HCT116 (cell line): ENCODE data around the gene TOX3. TPM values are rescaled to one million over a fixed set of nuclear protein-coding genes. Genes with fewer than 3 reads are reported as not detected.

Experiments
- ATAC-seq: fragments of 200-7000 bp; cut with Tn5 transposase; 2 replicates; pipeline ENCODE4 v1.9.1; 2020; ENCODE audit warnings: mild to moderate bottlenecking, moderate library complexity
- BruUV-seq: library from RNA; stranded (reverse); fragments of 400-500 nt; replicated peaks from 2 replicates; lab custom pipeline; 2021; lab: Mats Ljungman, UMichigan
- CTCF ChIA-PET: fragments of 300-600 bp; sonication (Branson Sonifier 250); formaldehyde crosslinking; loops from one replicate; lab custom pipeline; 2021; ENCODE audit warnings: antibody characterized with exemption; lab: Charles Lee
- POLR2A ChIA-PET: fragments of 300-600, 350-600 bp; sonication (Branson Sonifier 250); formaldehyde crosslinking; loops from one replicate; lab custom pipeline; 2021; ENCODE audit warnings: antibody characterized with exemption; lab: Charles Lee
- RAD21 ChIA-PET, 2 experiments: fragments of 300-600 bp; sonication (Branson Sonifier 250); formaldehyde crosslinking; loops; one replicate each; lab custom pipeline; 2023; ENCODE audit warnings: low total read pairs in 2 of 2; ENCODE audit not compliant: uncharacterized antibody in 2 of 2, unreplicated experiment in 2 of 2, low non-redundant PET in 1 of 2; lab: Charles Lee
- DNase-seq: peaks from one replicate; pipeline ENCODE4 v3.0.0-alpha.2; 2010; ENCODE audit warnings: low read depth, low spot score
- H2AFZ ChIP-seq: fragments of 200-600 bp; shearing (Covaris generic), sonication (generic); 2 replicates; pipeline ENCODE4 v1.6.1; 2017; ENCODE audit warnings: low read depth, mixed run types, mixed read lengths, antibody characterized with exemption, low read length; ENCODE audit not compliant: poor library complexity, severe bottlenecking
- H3K27ac ChIP-seq: 2 replicates; pipeline ENCODE4 v1.5.1; 2012; ENCODE audit warnings: low read depth, low read length
- H3K27me3 ChIP-seq: fragments of 200-600 bp; sonication (generic); 2 replicates; pipeline ENCODE4 v1.6.1; 2016; ENCODE audit warnings: mixed run types, low read length, mixed read lengths; ENCODE audit not compliant: insufficient read depth
- H3K36me3 ChIP-seq, 2 experiments: fragments of 200-500 bp in 1 of 2; fragments of 200-600 bp in 1 of 2; sonication (Bioruptor generic) in 1 of 2; sonication (generic) in 1 of 2; 2 replicates each; pipeline versions ENCODE4 v1.5.1 to v1.6.1; 2014 to 2016; ENCODE audit warnings: low read length in 2 of 2, inconsistent platforms in 1 of 2, mixed read lengths in 1 of 2, mixed run types in 1 of 2; ENCODE audit not compliant: insufficient read depth in 2 of 2, control insufficient read depth in 1 of 2
- H3K4me1 ChIP-seq, 2 experiments: fragments of 200-600 bp in 1 of 2; sonication (generic) in 1 of 2; 2 replicates each; pipeline versions ENCODE4 v1.5.1 to v1.6.1; 2012 to 2017; ENCODE audit warnings: low read length in 2 of 2, inconsistent platforms in 1 of 2, mild to moderate bottlenecking in 1 of 2, mixed read lengths in 1 of 2, mixed run types in 1 of 2, moderate library complexity in 1 of 2; ENCODE audit not compliant: insufficient read depth in 2 of 2, control insufficient read depth in 1 of 2
- H3K4me2 ChIP-seq: fragments of 200-600 bp; sonication (generic); 2 replicates; pipeline ENCODE4 v1.6.1; 2017; ENCODE audit warnings: mixed run types, low read length, mixed read lengths
- H3K4me3 ChIP-seq, 2 experiments: fragments of 200-600 bp in 1 of 2; sonication (generic) in 1 of 2; replicated peaks in 1 of 2; 2 replicates each; pipeline ENCODE4 v1.5.1; 2011 to 2016; ENCODE audit warnings: low read length in 2 of 2, control low read depth in 1 of 2, low read depth in 1 of 2, mild to moderate bottlenecking in 1 of 2, mixed read lengths in 1 of 2, mixed run types in 1 of 2
- H3K79me2 ChIP-seq: fragments of 200-600 bp; sonication (generic); 2 replicates; pipeline ENCODE4 v1.6.1; 2017; ENCODE audit warnings: mild to moderate bottlenecking, mixed run types, low read length, moderate library complexity, mixed read lengths; ENCODE audit not compliant: insufficient read depth
- H3K9ac ChIP-seq: fragments of 200-600 bp; sonication (generic); 2 replicates; pipeline ENCODE4 v1.6.1; 2016; ENCODE audit warnings: low read length, mixed read lengths
- H3K9me2 ChIP-seq: fragments of 200-600 bp; sonication (generic), shearing (Covaris generic); 2 replicates; pipeline ENCODE4 v1.6.1; 2017; ENCODE audit warnings: mixed run types, mild to moderate bottlenecking, moderate library complexity; ENCODE audit not compliant: insufficient read depth
- H3K9me3 ChIP-seq, 2 experiments: fragments of 200-500 bp in 1 of 2; fragments of 200-600 bp in 1 of 2; sonication (Bioruptor generic) in 1 of 2; sonication (generic) in 1 of 2; 2 replicates each; pipeline ENCODE4 v1.6.1; 2014 to 2017; ENCODE audit warnings: low read length in 2 of 2, mixed read lengths in 2 of 2, inconsistent platforms in 1 of 2, low read depth in 1 of 2, mild to moderate bottlenecking in 1 of 2, mixed run types in 1 of 2, moderate library complexity in 1 of 2; ENCODE audit not compliant: control insufficient read depth in 1 of 2, insufficient read depth in 1 of 2
- H4K20me1 ChIP-seq: fragments of 200-600 bp; sonication (generic), shearing (Covaris generic); 2 replicates; pipeline ENCODE4 v1.6.1; 2017; ENCODE audit warnings: mixed run types, mild to moderate bottlenecking, moderate library complexity; ENCODE audit not compliant: insufficient read depth
- CBX3 ChIP-seq: IDR thresholded peaks from 2 replicates; pipeline ENCODE4 v1.6.1; 2012; ENCODE audit warnings: low read depth
- CEBPB ChIP-seq: IDR thresholded peaks from 2 replicates; pipeline ENCODE4 v1.6.1; 2012; ENCODE audit warnings: low read depth
- CTCF ChIP-seq, 3 experiments: fragments of 200-600 bp in 1 of 3; sonication (generic) in 1 of 3; IDR thresholded peaks in 2 of 3; conservative IDR thresholded peaks in 1 of 3; 2 replicates each; pipeline ENCODE4 v1.5.1; 2012 to 2017; ENCODE audit warnings: low read depth in 2 of 3, low read length in 2 of 3, antibody characterized with exemption in 1 of 3, borderline replicate concordance in 1 of 3, control low read depth in 1 of 3, mild to moderate bottlenecking in 1 of 3, mixed read lengths in 1 of 3, mixed run types in 1 of 3, moderate library complexity in 1 of 3; ENCODE audit not compliant: insufficient read depth in 1 of 3
- EGR1 ChIP-seq: IDR thresholded peaks from 2 replicates; pipeline ENCODE4 v1.6.1; 2012; ENCODE audit warnings: low read depth
- POLR2A ChIP-seq: IDR thresholded peaks from 2 replicates; pipeline ENCODE4 v1.7.0; 2011; ENCODE audit warnings: borderline replicate concordance; ENCODE audit not compliant: insufficient read depth, insufficient read length; ENCODE audit errors: extremely low read depth
- RAD21 ChIP-seq: IDR thresholded peaks from 2 replicates; pipeline ENCODE4 v1.6.1; 2012; ENCODE audit warnings: low read depth, mild to moderate bottlenecking
- SIN3A ChIP-seq: IDR thresholded peaks from 2 replicates; pipeline ENCODE4 v1.6.1; 2012; ENCODE audit warnings: low read depth
- TCF7L2 ChIP-seq: IDR thresholded peaks from 2 replicates; pipeline ENCODE4 v1.7.0; 2011; ENCODE audit warnings: borderline replicate concordance, inconsistent platforms; ENCODE audit not compliant: insufficient read depth, insufficient read length; ENCODE audit errors: extremely low read depth
- YY1 ChIP-seq: IDR thresholded peaks from 2 replicates; pipeline ENCODE4 v1.6.1; 2011; ENCODE audit warnings: low read length, low read depth, moderate library complexity, mild to moderate bottlenecking; ENCODE audit not compliant: insufficient replicate concordance; ENCODE audit errors: extremely low read depth
- ZFX ChIP-seq: fragments of 450-650 bp; IDR thresholded peaks from 2 replicates; pipeline ENCODE4 v1.6.1; 2017
- ZNF274 ChIP-seq: fragments of 200-500 bp; sonication (Bioruptor generic); IDR thresholded peaks from 2 replicates; pipeline ENCODE4 v1.6.1; 2014; ENCODE audit warnings: mild to moderate bottlenecking, low read depth, low read length, inconsistent platforms
- intact Hi-C: fragments of 100-400 bp; cut with micrococcal nuclease; formaldehyde crosslinking; loops from 2 replicates; pipeline ENCODE4 v1.10.0; 2022
- total RNA-seq: library from RNA; stranded (reverse); gene quantifications from one replicate; pipeline ENCODE4 v1.2.1, GENCODE V29; 2021; ENCODE audit not compliant: unreplicated experiment
- TF ChIP-seq, protein P1 (sequence below): IDR thresholded peaks from 2 replicates; pipeline ENCODE4 v1.6.1; 2012
- TF ChIP-seq, protein P2 (sequence below): IDR thresholded peaks from 2 replicates; pipeline ENCODE4 v1.6.1; 2011; ENCODE audit warnings: mild to moderate bottlenecking, low read length, moderate library complexity; ENCODE audit not compliant: insufficient replicate concordance; ENCODE audit errors: extremely low read depth
- TF ChIP-seq, protein P3 (sequence below): IDR thresholded peaks from 2 replicates; pipeline ENCODE4 v1.6.1; 2012

Gene TOX3
- total RNA-seq, 1 experiment from 2014 or later = not detected

- Histone ChIP-seq H3K9ac (no peak overlapping the region), H3K4me1 (no peaks in the 10 kb centered on the region), H3K27ac (no peak overlapping the region), H3K9me3 (no peaks in the 10 kb centered on the region; a peak in 1 of 4 replicates), H3K4me3 (no peak overlapping the region), H4K20me1 (no peaks in the 10 kb centered on the region), H3K36me3 (no peaks in the 10 kb centered on the region), H3K4me2 (no peak overlapping the region), H3K27me3 (no peaks in the 10 kb centered on the region), H3K79me2 (no peaks in the 10 kb centered on the region), H3K9me2 (no peaks in the 10 kb centered on the region), H2AFZ (no peak overlapping the region)
- ATAC-seq (no peak), DNase-seq (no peak)
- intact Hi-C loops = no loop called here
- CTCF ChIA-PET = no interaction called here
- BruUV-seq = no TSS peak
- RAD21 ChIA-PET = no interaction called here
- POLR2A ChIA-PET = no interaction called here
- TF ChIP-seq YY1 = no peak
- no peak for TF ChIP-seq CEBPB
- TF ChIP-seq CTCF (IDR thresholded peaks at IDR 0.05 in 2 of 3, conservative IDR thresholded peaks at IDR 0.05 in 1 of 3; ENCODE audit: borderline replicate concordance in 1 of 3, insufficient read depth in 1 of 3, low read depth in 2 of 3, low read length in 2 of 3) = no peak
- TF ChIP-seq SIN3A = no peak
- no peak for TF ChIP-seq ZNF274
- no peak for TF ChIP-seq POLR2A
- TF ChIP-seq, protein P1, sequence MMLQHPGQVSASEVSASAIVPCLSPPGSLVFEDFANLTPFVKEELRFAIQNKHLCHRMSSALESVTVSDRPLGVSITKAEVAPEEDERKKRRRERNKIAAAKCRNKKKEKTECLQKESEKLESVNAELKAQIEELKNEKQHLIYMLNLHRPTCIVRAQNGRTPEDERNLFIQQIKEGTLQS = no peak
- TF ChIP-seq RAD21 = no peak
- no peak for TF ChIP-seq EGR1
- TF ChIP-seq, protein P2, sequence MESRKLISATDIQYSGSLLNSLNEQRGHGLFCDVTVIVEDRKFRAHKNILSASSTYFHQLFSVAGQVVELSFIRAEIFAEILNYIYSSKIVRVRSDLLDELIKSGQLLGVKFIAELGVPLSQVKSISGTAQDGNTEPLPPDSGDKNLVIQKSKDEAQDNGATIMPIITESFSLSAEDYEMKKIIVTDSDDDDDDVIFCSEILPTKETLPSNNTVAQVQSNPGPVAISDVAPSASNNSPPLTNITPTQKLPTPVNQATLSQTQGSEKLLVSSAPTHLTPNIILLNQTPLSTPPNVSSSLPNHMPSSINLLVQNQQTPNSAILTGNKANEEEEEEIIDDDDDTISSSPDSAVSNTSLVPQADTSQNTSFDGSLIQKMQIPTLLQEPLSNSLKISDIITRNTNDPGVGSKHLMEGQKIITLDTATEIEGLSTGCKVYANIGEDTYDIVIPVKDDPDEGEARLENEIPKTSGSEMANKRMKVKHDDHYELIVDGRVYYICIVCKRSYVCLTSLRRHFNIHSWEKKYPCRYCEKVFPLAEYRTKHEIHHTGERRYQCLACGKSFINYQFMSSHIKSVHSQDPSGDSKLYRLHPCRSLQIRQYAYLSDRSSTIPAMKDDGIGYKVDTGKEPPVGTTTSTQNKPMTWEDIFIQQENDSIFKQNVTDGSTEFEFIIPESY = no peak
- TF ChIP-seq, protein P3, sequence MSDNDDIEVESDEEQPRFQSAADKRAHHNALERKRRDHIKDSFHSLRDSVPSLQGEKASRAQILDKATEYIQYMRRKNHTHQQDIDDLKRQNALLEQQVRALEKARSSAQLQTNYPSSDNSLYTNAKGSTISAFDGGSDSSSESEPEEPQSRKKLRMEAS = no peak
- TF ChIP-seq CBX3 = no peak
- TF ChIP-seq ZFX = no peak
- TF ChIP-seq TCF7L2 = no peak
These were observed 33.5 kb upstream of the TOX3 start for GRCh38 chr16:52580488-52580887.
